BJ (cell line): ENCODE measurements around the gene SND1. TPM values are rescaled to one million over a fixed set of nuclear protein-coding genes. Genes with fewer than 3 reads are reported as not detected.

Experiments used
- CTCF ChIA-PET: fragments of 350-600 bp; formaldehyde crosslinking; extraction: SDS; loops from one replicate; lab custom pipeline; 2021; ENCODE audit warnings: antibody characterized with exemption, inconsistent platforms; lab: Yijun Ruan, JAX
- POLR2A ChIA-PET: fragments of 300-600 bp; sonication (Branson Sonifier 250); formaldehyde crosslinking; extraction: SDS; loops from one replicate; lab custom pipeline; 2021; ENCODE audit warnings: antibody characterized with exemption; lab: Charles Lee
- DNase-seq: peaks from one replicate; pipeline ENCODE4 v3.0.0-alpha.2; 2011; ENCODE audit warnings: low read depth
- H3K27me3 ChIP-seq: 2 replicates; pipeline ENCODE4 v1.6.0; 2011; ENCODE audit warnings: low read length; ENCODE audit not compliant: control insufficient read depth, insufficient read depth
- H3K36me3 ChIP-seq: 2 replicates; pipeline ENCODE4 v1.5.1; 2011; ENCODE audit warnings: low read length; ENCODE audit not compliant: control insufficient read depth, insufficient read depth
- H3K4me3 ChIP-seq: 2 replicates; pipeline ENCODE4 v1.5.1; 2011; ENCODE audit warnings: low read depth, mild to moderate bottlenecking, control low read depth, low read length
- CTCF ChIP-seq: IDR thresholded peaks from 2 replicates; pipeline ENCODE4 v1.5.1; 2011; ENCODE audit warnings: low read depth, mild to moderate bottlenecking, control low read depth, inconsistent platforms, low read length, moderate library complexity; ENCODE audit not compliant: insufficient read depth
- polyA plus RNA-seq: library from polyadenylated mRNA; depleted of rRNA; stranded (reverse); fragments of >200 nt; gene quantifications from 2 replicates; pipeline ENCODE4 v1.2.3, GENCODE V29; 2011

The SND1 gene
- polyA plus RNA-seq, 1 experiment: 203 TPM

GRCh38 chr7:127889677-127890076, 237.7 kb downstream of the SND1 start:
- ChIA-PET POLR2A (no interaction called here), CTCF (no interaction called here)
- peaks cover 2% of the 10 kb centered on the region for H3K36me3 ChIP-seq

GRCh38 chr7:127890726-127891125, 238.7 kb downstream of the SND1 start:
- Histone ChIP-seq H3K27me3 (no peaks in the 10 kb centered on the region), H3K36me3 (peaks cover 3% of the 10 kb centered on the region), H3K4me3 (no peak overlapping the region)
- POLR2A ChIA-PET: no interaction called here
- TF ChIP-seq CTCF: no peak
- CTCF ChIA-PET: no interaction called here
- DNase-seq: no peak

More at GRCh38 chr7:127889677-127890076, 237.7 kb downstream of the SND1 start:
- no peak for TF ChIP-seq CTCF
- Histone ChIP-seq H3K27me3 (no peaks in the 10 kb centered on the region), H3K4me3 (no peak overlapping the region)
- DNase-seq: no peak

GRCh38 chr7:127891144-127891543, 239.2 kb downstream of the SND1 start:
- Histone ChIP-seq H3K4me3 (no peak overlapping the region), H3K27me3 (no peaks in the 10 kb centered on the region), H3K36me3 (peaks cover 3% of the 10 kb centered on the region)
- ChIA-PET POLR2A (no interaction called here), CTCF (no interaction called here)
- no peak for DNase-seq
- no peak for TF ChIP-seq CTCF

- TF ChIP-seq CTCF: no peak
- Histone ChIP-seq H3K27me3 (no peaks in the 10 kb centered on the region), H3K4me3 (no peak overlapping the region), H3K36me3 (peaks cover 3% of the 10 kb centered on the region)
- DNase-seq: no peak
- ChIA-PET CTCF (no interaction called here), POLR2A (no interaction called here)
Measured at GRCh38 chr7:127891854-127892438, 240.0 kb downstream of the SND1 start.

GRCh38 chr7:127892488-127893314, 240.7 kb downstream of the SND1 start:
- DNase-seq: no peak
- POLR2A ChIA-PET: no interaction called here
- Histone ChIP-seq H3K27me3 (no peaks in the 10 kb centered on the region), H3K4me3 (no peak overlapping the region), H3K36me3 (peaks cover 3% of the 10 kb centered on the region)
- TF ChIP-seq CTCF: no peak
- CTCF ChIA-PET: no interaction called here
